ENCODE measurements around the gene IRS2. TPM values are rescaled to one million over a fixed set of nuclear protein-coding genes. Genes with fewer than 3 reads are reported as not detected.

Gene IRS2
- total RNA-seq, 2 experiments from 2014 or later: 2.3 to 2.5 TPM

GRCh38 chr13:109718726-109719125 is 67.7 kb downstream of the IRS2 start:
- POLR2A ChIA-PET: no interaction called here

GRCh38 chr13:109717686-109718085 is 68.7 kb downstream of the IRS2 start:
- CTCF ChIA-PET: no interaction called here
- intact Hi-C loops (cut with micrococcal nuclease): no loop called here
- H3K4me1 Mint-ChIP-seq (ENCODE audit: low read depth): no peaks in the 10 kb centered on the region
- no peak overlapping the region for H3K4me3 Mint-ChIP-seq
- DNase-seq: no peak
- H3K27me3 Mint-ChIP-seq: peaks cover 3% of the 10 kb centered on the region
- POLR2A ChIA-PET: no interaction called here
- no peaks in the 10 kb centered on the region for H3K9me3 Mint-ChIP-seq
- no peaks in the 10 kb centered on the region for H3K36me3 Mint-ChIP-seq
- H3K27ac Mint-ChIP-seq: no peak overlapping the region

More at GRCh38 chr13:109718726-109719125, 67.7 kb downstream of the IRS2 start:
- Mint-ChIP-seq H3K36me3 (no peaks in the 10 kb centered on the region), H3K4me3 (no peak overlapping the region), H3K27me3 (peaks cover 3% of the 10 kb centered on the region), H3K27ac (no peak overlapping the region), H3K4me1 (ENCODE audit: low read depth) (no peaks in the 10 kb centered on the region), H3K9me3 (no peaks in the 10 kb centered on the region)
- DNase-seq: no peak
- CTCF ChIA-PET: no interaction called here
- intact Hi-C loops (cut with micrococcal nuclease): no loop called here

GRCh38 chr13:109715902-109716301 is 70.5 kb downstream of the IRS2 start:
- CTCF ChIA-PET: no interaction called here
- intact Hi-C loops (cut with micrococcal nuclease): no loop called here
- no peak overlapping the region for H3K4me3 Mint-ChIP-seq
- H3K9me3 Mint-ChIP-seq: no peaks in the 10 kb centered on the region
- H3K4me1 Mint-ChIP-seq (ENCODE audit: low read depth): no peaks in the 10 kb centered on the region
- peaks cover 2% of the 10 kb centered on the region for H3K27me3 Mint-ChIP-seq
- no peak for DNase-seq
- H3K36me3 Mint-ChIP-seq: no peaks in the 10 kb centered on the region
- POLR2A ChIA-PET: no interaction called here
- no peak overlapping the region for H3K27ac Mint-ChIP-seq

GRCh38 chr13:109713681-109714080 is 72.7 kb downstream of the IRS2 start:
- Mint-ChIP-seq H3K27me3 (peaks cover 2% of the 10 kb centered on the region), H3K9me3 (no peaks in the 10 kb centered on the region), H3K36me3 (no peaks in the 10 kb centered on the region), H3K27ac (no peak overlapping the region), H3K4me3 (no peak overlapping the region), H3K4me1 (ENCODE audit: low read depth) (no peaks in the 10 kb centered on the region)
- intact Hi-C loops (cut with micrococcal nuclease): no loop called here
- ChIA-PET POLR2A (no interaction called here), CTCF (no interaction called here)
- no peak for DNase-seq

GRCh38 chr13:109712124-109712722 is 74.2 kb downstream of the IRS2 start:
- no peak for DNase-seq
- Mint-ChIP-seq H3K36me3 (no peaks in the 10 kb centered on the region), H3K27me3 (peaks cover 4% of the 10 kb centered on the region), H3K27ac (no peak overlapping the region), H3K9me3 (no peaks in the 10 kb centered on the region), H3K4me1 (ENCODE audit: low read depth) (peaks cover 3% of the 10 kb centered on the region), H3K4me3 (no peak overlapping the region)
- CTCF ChIA-PET: no interaction called here
- POLR2A ChIA-PET: no interaction called here
- intact Hi-C loops (cut with micrococcal nuclease): no loop called here

GRCh38 chr13:109707742-109708617 is 78.4 kb downstream of the IRS2 start:
- ChIA-PET CTCF (no interaction called here), POLR2A (no interaction called here)
- no peak overlapping the region for H3K27ac Mint-ChIP-seq
- H3K4me3 Mint-ChIP-seq: no peak overlapping the region
- DNase-seq: no peak
- H3K9me3 Mint-ChIP-seq: no peaks in the 10 kb centered on the region
- intact Hi-C loops (cut with micrococcal nuclease): no loop called here
- H3K36me3 Mint-ChIP-seq: no peaks in the 10 kb centered on the region
- H3K27me3 Mint-ChIP-seq: peaks cover 24% of the 10 kb centered on the region
- peaks cover 9% of the 10 kb centered on the region for H3K4me1 Mint-ChIP-seq (ENCODE audit: low read depth)

- Mint-ChIP-seq H3K27ac (no peak overlapping the region), H3K9me3 (no peaks in the 10 kb centered on the region), H3K4me1 (ENCODE audit: low read depth) (peaks cover 9% of the 10 kb centered on the region), H3K36me3 (no peaks in the 10 kb centered on the region), H3K4me3 (no peak overlapping the region), H3K27me3 (peaks cover 24% of the 10 kb centered on the region)
- CTCF ChIA-PET: no interaction called here
- POLR2A ChIA-PET: no interaction called here
- no peak for DNase-seq
- intact Hi-C loops (cut with micrococcal nuclease): no loop called here
Measured at GRCh38 chr13:109707044-109707741, 79.2 kb downstream of the IRS2 start.

GRCh38 chr13:109706015-109706715 is 80.2 kb downstream of the IRS2 start:
- H3K27me3 Mint-ChIP-seq: peaks cover 24% of the 10 kb centered on the region
- no peak overlapping the region for H3K4me3 Mint-ChIP-seq
- POLR2A ChIA-PET: no interaction called here
- no peak overlapping the region for H3K27ac Mint-ChIP-seq
- peaks cover 9% of the 10 kb centered on the region for H3K4me1 Mint-ChIP-seq (ENCODE audit: low read depth)
- H3K36me3 Mint-ChIP-seq: no peaks in the 10 kb centered on the region
- intact Hi-C loops (cut with micrococcal nuclease): no loop called here
- CTCF ChIA-PET: no interaction called here
- no peak for DNase-seq
- H3K9me3 Mint-ChIP-seq: no peaks in the 10 kb centered on the region

- intact Hi-C loops (cut with micrococcal nuclease): no loop called here
- no peaks in the 10 kb centered on the region for H3K9me3 Mint-ChIP-seq
- H3K4me1 Mint-ChIP-seq (ENCODE audit: low read depth): peaks cover 13% of the 10 kb centered on the region
- no peak for DNase-seq
- no peaks in the 10 kb centered on the region for H3K36me3 Mint-ChIP-seq
- CTCF ChIA-PET: no interaction called here
- H3K4me3 Mint-ChIP-seq: no peak overlapping the region
- H3K27me3 Mint-ChIP-seq: peaks cover 24% of the 10 kb centered on the region
- no peak overlapping the region for H3K27ac Mint-ChIP-seq
- POLR2A ChIA-PET: no interaction called here
Measured at GRCh38 chr13:109704771-109705635, 81.4 kb downstream of the IRS2 start.

- no peak for DNase-seq
- Mint-ChIP-seq H3K4me3 (no peak overlapping the region), H3K27ac (no peak overlapping the region), H3K27me3 (peaks cover 24% of the 10 kb centered on the region), H3K9me3 (no peaks in the 10 kb centered on the region), H3K36me3 (no peaks in the 10 kb centered on the region), H3K4me1 (ENCODE audit: low read depth) (peaks cover 12% of the 10 kb centered on the region)
- ChIA-PET POLR2A (no interaction called here), CTCF (no interaction called here)
- intact Hi-C loops (cut with micrococcal nuclease): no loop called here
Measured at GRCh38 chr13:109703250-109703649, 83.1 kb downstream of the IRS2 start.

Measured in activated CD4-positive, alpha-beta memory T cell treated with anti-CD3 and anti-CD28 coated beads for 36 hours (primary cell).